Nephron (organoid): ENCODE results near the gene ZNF488.

Experiments
- H3K27ac Mint-ChIP-seq, 3 experiments: 2 replicates each; pipeline ENCODE4 v1.8.0; 2020; ENCODE audit warnings: mixed read lengths in 3 of 3, mild to moderate bottlenecking in 2 of 3, moderate library complexity in 1 of 3
- H3K27me3 Mint-ChIP-seq: 2 replicates; pipeline ENCODE4 v1.8.0; 2021; ENCODE audit warnings: low read depth, mild to moderate bottlenecking, moderate library complexity, mixed read lengths
- H3K36me3 Mint-ChIP-seq: 2 replicates; pipeline ENCODE4 v1.8.0; 2020; ENCODE audit warnings: low read depth, mixed read lengths
- H3K4me1 Mint-ChIP-seq: 2 replicates; pipeline ENCODE4 v1.8.0; 2020; ENCODE audit warnings: mixed read lengths
- H3K4me3 Mint-ChIP-seq, 3 experiments: 2 replicates each; pipeline ENCODE4 v1.8.0; 2020; ENCODE audit warnings: mild to moderate bottlenecking in 3 of 3, mixed read lengths in 3 of 3, moderate library complexity in 2 of 3
- H3K9me3 Mint-ChIP-seq: 2 replicates; pipeline ENCODE4 v1.8.0; 2020; ENCODE audit warnings: mixed read lengths
- TF ChIP-seq, protein P1 (sequence below), 3 experiments: fragments of 200-600 bp; sonication (generic); IDR thresholded peaks; one replicate each; pipeline ENCODE4 v1.5.0; 2021; ENCODE audit warnings: antibody characterized with exemption in 3 of 3; ENCODE audit not compliant: unreplicated experiment in 3 of 3

The ZNF488 gene

DNA sequence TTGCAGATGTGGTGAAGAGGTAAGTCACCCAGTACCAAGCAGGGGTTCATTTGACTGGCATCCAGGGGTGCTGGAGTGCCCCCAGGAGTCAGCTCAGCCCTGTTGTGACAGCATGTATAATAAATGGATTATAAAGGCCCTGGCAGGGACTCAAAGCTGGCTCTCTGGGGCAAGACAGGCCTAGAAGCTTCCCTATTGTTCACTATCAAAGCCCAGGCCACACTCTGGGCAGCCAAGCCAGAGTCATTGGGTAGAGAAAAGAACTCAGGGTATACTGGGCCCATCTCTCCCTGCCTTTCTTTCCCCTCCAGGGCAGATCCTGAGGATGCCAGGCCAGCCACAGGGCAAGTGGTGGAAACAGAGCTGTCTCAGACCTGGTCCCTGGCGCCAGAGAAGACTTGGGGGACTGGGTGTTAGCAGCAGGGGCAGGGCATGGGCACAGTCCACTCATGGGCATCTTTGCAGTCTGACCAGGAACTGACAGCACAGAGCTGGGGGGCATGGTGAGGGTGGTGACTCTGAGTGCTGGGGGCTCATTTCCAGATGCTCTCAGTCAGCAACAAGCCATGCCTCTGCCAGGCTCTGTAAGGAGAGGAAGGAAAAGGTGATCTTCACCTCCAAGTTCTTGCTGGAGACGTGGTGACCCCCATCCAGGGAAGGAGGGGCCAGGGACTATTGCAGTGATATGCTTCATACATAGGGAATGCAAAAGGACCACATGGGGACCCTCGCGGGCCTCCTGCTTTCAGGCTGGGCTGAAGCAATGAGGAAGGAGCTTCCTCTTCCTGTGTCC, 24.3 kb downstream of the ZNF488 start:
- no peak overlapping the region for H3K27ac Mint-ChIP-seq
- no peaks in the 10 kb centered on the region for H3K9me3 Mint-ChIP-seq
- H3K27me3 Mint-ChIP-seq = peaks cover 8% of the 10 kb centered on the region
- no peak overlapping the region for H3K4me3 Mint-ChIP-seq
- TF ChIP-seq, protein P1, sequence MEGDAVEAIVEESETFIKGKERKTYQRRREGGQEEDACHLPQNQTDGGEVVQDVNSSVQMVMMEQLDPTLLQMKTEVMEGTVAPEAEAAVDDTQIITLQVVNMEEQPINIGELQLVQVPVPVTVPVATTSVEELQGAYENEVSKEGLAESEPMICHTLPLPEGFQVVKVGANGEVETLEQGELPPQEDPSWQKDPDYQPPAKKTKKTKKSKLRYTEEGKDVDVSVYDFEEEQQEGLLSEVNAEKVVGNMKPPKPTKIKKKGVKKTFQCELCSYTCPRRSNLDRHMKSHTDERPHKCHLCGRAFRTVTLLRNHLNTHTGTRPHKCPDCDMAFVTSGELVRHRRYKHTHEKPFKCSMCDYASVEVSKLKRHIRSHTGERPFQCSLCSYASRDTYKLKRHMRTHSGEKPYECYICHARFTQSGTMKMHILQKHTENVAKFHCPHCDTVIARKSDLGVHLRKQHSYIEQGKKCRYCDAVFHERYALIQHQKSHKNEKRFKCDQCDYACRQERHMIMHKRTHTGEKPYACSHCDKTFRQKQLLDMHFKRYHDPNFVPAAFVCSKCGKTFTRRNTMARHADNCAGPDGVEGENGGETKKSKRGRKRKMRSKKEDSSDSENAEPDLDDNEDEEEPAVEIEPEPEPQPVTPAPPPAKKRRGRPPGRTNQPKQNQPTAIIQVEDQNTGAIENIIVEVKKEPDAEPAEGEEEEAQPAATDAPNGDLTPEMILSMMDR (IDR thresholded peaks at IDR 0.05; ENCODE audit: unreplicated experiment in 3 of 3) = no peak
- H3K4me1 Mint-ChIP-seq = peaks cover 6% of the 10 kb centered on the region
- H3K36me3 Mint-ChIP-seq = no peaks in the 10 kb centered on the region

DNA sequence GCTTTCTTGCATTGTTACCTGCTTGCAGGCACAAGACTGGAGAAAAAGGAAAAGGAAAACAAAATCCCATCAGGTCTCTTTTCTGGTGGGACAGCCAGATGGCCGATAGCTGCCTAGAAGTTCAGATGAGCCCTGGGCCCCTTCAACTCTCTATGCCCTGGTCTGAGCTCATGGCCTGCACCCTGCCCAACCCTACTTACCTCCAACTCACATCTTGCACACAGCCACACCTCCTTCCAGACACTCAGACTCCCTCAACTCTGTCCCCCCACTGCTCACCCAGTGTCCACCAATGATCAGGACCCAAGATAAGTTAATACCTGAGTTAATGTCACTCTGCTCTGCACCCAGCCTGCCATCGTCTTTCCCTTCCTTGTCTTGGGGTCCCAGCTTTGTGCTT, 25.0 kb downstream of the ZNF488 start:
- Mint-ChIP-seq H3K9me3 (no peaks in the 10 kb centered on the region), H3K27ac (no peak overlapping the region), H3K27me3 (peaks cover 10% of the 10 kb centered on the region), H3K4me1 (peaks cover 2% of the 10 kb centered on the region), H3K4me3 (no peak overlapping the region), H3K36me3 (no peaks in the 10 kb centered on the region)
- TF ChIP-seq, protein P1 (IDR thresholded peaks at IDR 0.05; ENCODE audit: unreplicated experiment in 3 of 3) = no peak

DNA sequence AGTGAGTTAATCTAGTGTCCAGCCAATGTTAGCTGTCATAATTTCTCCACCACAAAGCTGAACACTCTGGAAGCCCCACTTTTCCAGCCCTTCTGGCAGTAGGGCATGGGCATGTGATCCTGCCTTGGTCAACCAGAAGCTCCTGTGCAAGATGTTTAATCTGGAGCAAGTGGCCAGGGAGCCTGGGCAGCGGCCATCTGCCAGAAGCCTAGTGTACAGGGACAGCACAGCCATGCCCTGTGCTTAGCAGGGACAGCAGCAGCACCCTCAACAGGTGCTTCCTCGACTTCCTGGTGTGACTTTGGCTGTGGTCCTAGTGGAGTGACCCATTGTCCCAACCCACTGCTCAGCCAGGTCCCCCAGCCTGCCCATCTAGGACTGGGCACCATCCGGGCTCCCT, 25.6 kb downstream of the ZNF488 start:
- Mint-ChIP-seq H3K27me3 (peaks cover 16% of the 10 kb centered on the region), H3K27ac (no peak overlapping the region), H3K9me3 (no peaks in the 10 kb centered on the region), H3K4me3 (no peak overlapping the region), H3K4me1 (no peaks in the 10 kb centered on the region), H3K36me3 (no peaks in the 10 kb centered on the region)
- TF ChIP-seq, protein P1 (IDR thresholded peaks at IDR 0.05; ENCODE audit: unreplicated experiment in 3 of 3) = no peak

DNA sequence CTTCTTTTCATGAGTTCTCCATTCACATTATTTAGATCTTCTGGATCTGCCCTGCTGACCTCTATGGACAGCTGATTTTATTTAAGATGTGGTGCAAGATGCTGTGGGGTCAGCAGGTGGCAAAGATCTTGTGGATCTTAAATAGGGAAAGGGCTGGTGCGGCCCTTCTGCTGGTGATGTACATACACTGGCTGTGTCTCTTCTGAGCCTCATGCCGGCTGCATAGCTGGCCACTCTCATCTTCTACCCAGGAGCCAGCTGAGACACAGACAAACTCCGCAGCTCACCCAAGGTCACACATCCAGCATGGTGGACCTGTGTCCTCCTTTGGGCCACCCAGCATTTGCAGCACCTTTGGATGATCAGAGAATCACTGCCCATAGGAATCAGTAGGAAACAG, 26.2 kb downstream of the ZNF488 start:
- H3K4me3 Mint-ChIP-seq = no peak overlapping the region
- H3K27ac Mint-ChIP-seq = no peak overlapping the region
- H3K27me3 Mint-ChIP-seq = peaks cover 20% of the 10 kb centered on the region
- H3K36me3 Mint-ChIP-seq = no peaks in the 10 kb centered on the region
- no peaks in the 10 kb centered on the region for H3K4me1 Mint-ChIP-seq
- TF ChIP-seq, protein P1 (IDR thresholded peaks at IDR 0.05; ENCODE audit: unreplicated experiment in 3 of 3) = no peak
- no peaks in the 10 kb centered on the region for H3K9me3 Mint-ChIP-seq

DNA sequence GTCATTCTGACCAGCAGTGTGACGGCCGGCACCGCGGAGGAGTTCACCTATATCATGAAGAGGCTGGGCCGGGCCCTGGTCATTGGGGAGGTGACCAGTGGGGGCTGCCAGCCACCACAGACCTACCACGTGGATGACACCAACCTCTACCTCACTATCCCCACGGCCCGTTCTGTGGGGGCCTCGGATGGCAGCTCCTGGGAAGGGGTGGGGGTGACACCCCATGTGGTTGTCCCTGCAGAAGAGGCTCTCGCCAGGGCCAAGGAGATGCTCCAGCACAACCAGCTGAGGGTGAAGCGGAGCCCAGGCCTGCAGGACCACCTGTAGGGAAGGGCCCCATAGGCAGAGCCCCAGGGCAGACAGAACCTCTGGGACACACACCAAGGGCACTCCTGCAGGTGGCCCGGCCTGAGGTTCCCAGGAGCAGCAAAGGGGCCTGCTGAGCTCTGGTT, 26.9 kb downstream of the ZNF488 start:
- Mint-ChIP-seq H3K27ac (no peak overlapping the region), H3K36me3 (no peaks in the 10 kb centered on the region), H3K4me1 (no peaks in the 10 kb centered on the region), H3K4me3 (no peak overlapping the region), H3K27me3 (peaks cover 20% of the 10 kb centered on the region), H3K9me3 (no peaks in the 10 kb centered on the region)
- TF ChIP-seq, protein P1 (IDR thresholded peaks at IDR 0.05; ENCODE audit: unreplicated experiment in 3 of 3) = no peak

DNA sequence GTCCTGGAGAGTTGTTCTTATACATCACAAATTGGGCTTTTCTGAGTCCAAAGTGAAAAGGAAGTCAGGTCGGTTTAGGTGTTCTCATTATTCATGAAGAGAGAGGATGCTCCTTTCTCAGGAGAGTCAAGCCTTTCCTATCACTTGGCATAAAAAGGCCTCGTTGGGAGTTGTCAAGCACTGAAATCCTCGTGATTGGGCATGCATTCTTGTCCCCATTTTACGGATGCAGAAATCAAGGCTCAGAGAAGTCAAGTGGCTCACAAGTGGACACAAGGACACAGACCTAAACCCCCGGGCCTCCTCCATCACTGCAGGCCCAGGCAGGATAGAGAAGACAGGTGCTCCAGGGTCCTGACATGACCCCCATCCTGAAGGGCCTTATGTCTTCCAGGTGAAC, 27.4 kb downstream of the ZNF488 start:
- Mint-ChIP-seq H3K9me3 (no peaks in the 10 kb centered on the region), H3K4me1 (no peaks in the 10 kb centered on the region), H3K27ac (no peak overlapping the region), H3K27me3 (peaks cover 20% of the 10 kb centered on the region), H3K4me3 (no peak overlapping the region), H3K36me3 (no peaks in the 10 kb centered on the region)
- TF ChIP-seq, protein P1 (IDR thresholded peaks at IDR 0.05; ENCODE audit: unreplicated experiment in 3 of 3) = no peak
